GM19468 (cell line): Measurements from ENCODE around the gene NETO1.

Source experiments
- ATAC-seq: cut with Tn5 transposase; IDR thresholded peaks from one replicate; pipeline ENCODE4 v1.9.1; 2021; ENCODE audit warnings: mild to moderate bottlenecking, moderate library complexity, moderate number of reproducible peaks; ENCODE audit not compliant: unreplicated experiment; ENCODE audit errors: extremely low read depth

Gene NETO1, protein sequence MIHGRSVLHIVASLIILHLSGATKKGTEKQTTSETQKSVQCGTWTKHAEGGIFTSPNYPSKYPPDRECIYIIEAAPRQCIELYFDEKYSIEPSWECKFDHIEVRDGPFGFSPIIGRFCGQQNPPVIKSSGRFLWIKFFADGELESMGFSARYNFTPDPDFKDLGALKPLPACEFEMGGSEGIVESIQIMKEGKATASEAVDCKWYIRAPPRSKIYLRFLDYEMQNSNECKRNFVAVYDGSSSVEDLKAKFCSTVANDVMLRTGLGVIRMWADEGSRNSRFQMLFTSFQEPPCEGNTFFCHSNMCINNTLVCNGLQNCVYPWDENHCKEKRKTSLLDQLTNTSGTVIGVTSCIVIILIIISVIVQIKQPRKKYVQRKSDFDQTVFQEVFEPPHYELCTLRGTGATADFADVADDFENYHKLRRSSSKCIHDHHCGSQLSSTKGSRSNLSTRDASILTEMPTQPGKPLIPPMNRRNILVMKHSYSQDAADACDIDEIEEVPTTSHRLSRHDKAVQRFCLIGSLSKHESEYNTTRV

DNA sequence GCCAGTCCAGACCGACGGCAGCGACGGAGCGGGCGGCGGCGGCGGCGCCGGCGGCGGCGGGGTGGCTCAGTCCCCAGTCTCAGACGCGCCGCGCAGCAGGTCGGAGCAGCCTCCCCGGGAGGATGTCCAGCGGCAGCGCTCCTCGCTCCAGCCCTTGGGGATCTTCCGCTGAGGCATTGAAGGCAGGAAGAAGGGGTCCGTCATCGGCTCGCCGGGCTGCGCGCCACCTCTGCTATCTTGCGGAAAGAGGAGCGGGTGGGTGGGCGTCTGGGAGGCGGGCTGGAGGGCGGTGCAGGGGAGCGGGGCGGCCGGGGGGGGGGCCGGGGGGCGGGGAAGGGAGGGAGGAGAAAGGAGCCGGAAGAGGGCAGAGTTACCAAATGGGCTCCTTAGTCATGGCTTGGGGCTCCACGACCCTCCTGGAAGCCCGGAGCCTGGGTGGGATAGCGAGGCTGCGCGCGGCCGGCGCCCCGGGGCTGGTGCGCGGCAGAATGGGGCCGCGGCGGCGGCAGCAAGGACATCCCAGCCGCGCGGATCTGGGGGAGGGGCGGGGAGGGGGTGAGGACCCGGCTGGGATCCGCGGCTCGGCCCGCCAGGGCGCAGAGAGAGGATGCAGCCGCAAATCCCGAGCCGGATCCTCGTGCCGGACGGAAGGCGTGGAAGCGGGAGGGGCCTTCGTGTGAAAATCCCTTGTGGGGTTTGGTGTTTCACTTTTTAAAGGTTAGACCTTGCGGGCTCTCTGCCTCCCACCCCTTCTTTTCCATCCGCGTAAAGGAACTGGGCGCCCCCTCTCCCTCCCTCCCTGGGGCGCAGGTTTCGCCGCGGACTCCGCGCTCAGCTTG, at the start of gene NETO1:
TSS of gene NETO1 (minus strand) at position 242 of the 839 bp plus-strand sequence. CDS start 696 bp downstream, outside the sequence.
- no peak for ATAC-seq

DNA sequence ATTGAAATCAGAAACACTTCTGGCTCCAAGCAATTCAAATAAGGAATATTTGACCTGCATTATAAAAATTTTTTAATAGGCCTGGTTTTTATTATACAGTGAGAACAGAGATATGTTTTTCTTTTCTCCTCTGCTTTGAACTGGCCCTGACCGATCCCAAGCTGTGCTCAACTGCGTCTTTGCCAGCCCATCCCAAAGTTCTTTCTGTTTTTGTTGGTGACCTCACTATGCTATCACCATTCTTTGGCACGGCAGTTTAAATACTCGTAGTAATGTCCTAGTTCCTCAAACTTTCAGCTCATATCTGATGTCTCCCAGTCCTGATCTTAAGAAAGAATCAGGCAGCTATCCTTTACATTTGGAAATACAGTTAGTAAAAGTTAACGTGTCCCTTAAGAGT, 42.3 kb upstream of the NETO1 start:
- ATAC-seq: no peak

DNA sequence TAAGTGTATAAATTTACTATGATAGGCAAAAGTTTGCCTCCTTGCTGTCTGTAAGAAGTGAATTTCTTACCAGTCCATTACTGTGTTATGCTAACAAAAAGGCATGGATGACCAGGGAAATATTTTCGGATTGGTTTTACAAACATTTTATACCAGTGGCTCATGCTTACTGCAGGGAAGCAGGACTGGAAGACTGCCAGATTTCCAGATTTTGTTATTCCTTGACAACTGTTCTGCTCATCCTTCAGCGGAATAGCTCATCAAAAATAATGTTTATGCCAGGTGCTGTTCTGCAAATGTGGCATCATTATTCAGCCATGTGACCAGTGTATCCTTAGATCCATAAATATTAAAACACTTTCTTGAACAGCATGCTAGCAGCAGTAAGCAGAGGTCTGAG, 40.4 kb upstream of the NETO1 start:
- no peak for ATAC-seq

DNA sequence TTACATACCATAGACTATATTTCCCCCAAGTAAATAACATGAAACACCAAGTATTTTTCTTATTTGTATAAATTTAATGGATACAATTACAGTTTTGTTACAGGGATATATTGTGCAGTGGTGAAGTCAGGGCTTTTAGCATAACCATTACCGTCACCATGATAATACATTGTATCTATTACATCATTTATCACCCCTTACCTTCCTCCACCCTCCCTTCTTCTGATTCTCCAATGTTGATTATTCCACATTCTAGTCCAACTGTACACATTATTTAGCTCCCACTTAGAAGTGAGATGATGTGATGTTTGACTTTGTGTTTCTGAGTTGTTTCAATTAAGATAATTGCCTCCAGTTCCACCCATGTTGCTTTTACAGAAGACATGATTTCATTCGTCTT, 35.2 kb upstream of the NETO1 start:
- no peak for ATAC-seq

DNA sequence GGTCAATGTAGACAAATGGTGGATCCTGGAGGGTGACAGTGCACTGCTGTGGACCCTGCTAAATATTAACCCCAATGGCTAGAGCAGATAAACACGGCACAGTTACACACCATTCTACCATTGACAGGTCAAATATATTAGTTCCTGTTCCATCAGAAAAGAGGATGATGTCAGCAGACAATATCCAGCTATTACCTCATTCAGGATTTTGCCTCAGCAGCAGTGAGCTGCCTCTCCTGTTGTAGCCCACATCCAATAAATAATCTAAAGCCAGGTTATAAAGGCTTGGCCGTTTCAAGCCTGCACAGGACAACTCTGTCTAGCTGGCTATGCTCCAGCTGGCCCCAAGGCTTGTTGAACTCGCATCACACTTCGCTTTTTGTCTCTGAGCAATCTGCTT, 31.6 kb upstream of the NETO1 start:
- no peak for ATAC-seq

DNA sequence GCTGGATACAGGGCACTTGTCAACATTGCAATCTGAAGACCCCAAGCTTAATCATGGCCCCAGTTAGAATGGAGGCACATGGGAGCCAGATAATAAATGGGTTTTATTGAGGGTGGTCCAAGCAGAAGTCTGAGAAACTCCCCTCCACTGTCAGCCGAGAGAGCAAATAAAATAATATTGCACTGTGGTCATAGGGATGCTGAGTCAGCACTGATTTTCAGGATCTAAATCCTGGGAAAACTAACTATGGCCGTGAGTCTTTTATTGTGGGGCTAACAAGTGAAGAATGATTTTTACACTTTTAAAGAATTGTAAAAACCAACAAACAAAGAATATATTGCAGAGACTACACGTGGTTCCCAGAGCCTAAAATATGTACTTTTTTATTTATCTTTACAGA, 31.1 kb upstream of the NETO1 start:
- no peak for ATAC-seq

DNA sequence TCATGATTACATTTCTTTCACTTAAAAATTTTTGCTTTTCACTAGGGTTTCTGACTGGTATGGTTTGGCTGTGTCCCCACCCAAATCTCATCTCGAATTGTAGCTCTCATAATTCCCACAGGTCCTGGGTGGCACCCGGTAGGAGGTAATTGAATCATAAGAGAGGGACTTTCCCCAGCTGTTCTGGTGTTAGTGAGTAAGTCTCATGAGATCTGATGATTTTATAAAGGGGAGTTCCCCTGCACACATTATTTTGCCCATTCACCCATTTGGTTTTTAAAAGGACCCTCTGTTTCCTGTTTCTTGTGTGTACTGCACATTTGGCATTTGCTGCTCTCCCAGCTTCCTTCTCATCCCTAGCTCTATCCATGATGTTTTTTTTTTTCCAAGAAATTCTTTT, 27.8 kb upstream of the NETO1 start:
- no peak for ATAC-seq

DNA sequence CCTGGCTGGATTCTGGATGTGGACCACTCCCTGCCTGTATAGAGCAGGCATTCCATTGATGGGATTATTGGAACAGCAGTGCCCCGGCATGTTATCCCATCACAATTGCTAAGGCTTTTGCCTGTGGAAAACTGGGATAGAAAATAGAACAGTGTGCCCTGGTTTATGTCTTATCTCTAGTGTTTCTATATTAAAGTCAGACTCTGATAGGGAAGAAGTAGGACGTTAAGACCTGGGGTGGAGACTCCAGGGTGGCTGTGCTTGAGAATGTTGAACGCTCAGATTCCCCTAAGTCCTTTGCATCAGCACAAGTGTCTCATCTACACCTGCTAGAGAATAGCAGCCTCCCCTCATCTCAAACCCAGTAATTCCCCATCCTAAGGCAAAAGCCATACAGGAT, 10.8 kb upstream of the NETO1 start:
- no peak for ATAC-seq

DNA sequence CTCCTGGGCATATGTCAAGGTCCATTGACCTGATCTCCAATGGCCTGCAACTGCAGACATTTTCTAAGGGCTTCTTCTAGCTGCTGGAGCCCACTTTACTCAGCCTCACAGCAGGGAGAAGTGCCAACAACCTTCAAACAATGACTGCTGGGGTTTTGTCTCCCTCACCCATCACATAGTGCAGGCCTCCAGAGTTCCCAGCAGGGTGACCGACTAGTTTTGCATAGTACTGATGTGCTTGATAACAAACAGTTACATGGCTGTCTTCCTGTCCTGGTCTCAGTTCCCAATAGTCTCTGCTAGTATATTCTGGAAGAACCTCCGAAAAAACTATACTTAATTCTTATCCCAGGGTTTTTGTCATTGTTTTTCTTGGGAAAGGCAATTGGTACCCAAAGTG, 10.4 kb upstream of the NETO1 start:
- ATAC-seq: no peak

DNA sequence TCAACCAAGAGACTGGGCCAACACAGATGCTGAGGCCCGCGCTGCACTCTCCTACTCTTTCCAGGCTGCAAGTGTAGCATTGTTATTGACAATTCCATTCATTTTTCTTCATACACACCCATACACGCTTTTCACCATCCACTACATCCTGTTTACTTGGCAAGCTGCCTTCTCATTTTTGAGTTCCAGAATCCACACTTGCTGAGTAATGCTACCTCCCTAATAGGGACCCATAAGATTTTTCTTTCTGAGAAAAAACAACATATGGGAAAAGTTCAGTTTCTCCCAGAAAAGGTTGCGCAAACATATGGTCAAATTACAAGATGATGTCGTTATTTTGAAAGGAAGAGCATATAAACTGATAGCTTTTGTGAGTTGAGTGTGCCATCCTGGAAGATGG, 3.3 kb upstream of the NETO1 start:
- ATAC-seq: no peak

DNA sequence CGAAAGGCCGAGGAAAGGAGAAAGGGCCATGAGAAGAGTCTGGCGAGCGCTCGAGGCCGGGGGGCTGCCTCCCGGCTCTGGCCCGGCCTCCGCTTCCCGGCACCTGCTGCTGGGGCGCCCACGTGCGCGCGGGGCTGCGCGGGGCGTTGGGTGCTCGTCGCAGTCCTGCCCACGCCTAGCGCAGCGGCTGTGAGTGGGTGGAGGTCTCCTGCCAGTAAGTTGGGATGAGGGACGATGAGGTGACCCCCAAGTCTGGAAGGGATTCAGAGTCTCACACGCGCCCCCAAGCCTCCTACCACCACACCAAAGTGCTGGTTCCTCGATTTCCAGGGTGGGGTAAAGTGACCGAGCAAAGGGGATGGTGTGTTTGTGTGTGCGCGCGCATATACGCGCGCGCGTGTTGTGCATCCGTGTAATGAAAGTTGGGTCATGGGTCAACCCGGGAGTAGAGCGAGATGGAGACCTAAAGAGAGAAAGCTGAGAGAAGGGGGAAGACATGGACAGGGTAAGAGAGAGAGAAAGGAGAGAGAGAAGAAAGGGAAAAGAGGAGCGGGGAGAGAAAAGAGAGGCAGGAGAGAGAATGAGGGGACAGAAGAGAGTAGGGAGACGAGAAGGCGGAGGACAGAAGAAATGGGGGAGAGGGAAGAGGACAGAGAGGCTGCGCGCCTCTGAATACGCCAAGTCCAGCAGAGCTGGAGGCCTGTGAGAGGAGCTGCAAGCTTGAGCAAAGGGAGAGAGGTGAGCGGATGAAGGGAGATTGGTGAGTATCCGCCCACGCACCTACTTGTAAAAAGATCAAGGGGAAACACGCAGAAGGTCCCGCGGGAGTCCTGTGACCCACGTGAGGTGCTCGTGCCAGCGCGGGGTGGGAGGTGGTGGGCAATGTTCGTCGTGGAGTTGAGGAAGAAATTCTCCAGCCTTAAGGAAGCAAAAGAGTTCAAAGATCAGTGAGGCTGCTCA, 1.7 kb upstream of the NETO1 start:
- ATAC-seq: no peak

DNA sequence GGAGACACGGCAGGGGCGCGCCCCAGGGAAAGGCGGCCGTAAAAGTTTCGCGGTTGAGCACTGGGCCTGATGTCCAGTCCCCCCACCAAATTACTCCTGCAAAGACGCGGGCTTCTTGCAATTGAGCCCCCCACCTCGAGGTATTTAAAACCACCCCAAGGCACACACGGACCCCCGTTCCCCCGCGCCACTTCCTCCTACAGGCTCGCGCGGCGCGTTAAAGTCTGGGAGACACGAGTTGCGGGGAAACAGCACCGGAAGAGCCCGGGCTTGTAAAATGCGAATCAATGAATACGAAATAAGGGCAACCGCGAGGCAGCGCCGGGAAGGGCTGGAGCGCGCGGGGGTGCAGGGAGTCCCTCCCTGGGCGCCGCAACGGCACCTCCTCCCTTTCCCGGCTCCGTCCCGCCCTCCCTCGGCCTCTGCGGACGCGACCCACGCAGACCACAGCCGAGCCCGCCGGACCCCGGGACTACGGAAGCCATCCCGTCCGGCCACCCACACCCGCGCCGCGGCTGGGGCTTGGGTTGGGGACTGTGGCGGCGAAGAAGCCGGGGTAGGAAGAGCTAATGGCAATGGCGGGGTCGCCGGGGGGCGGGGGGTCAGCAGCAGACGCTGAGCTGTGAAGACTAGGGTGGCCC, 918 bp upstream of the NETO1 start:
- ATAC-seq: no peak

DNA sequence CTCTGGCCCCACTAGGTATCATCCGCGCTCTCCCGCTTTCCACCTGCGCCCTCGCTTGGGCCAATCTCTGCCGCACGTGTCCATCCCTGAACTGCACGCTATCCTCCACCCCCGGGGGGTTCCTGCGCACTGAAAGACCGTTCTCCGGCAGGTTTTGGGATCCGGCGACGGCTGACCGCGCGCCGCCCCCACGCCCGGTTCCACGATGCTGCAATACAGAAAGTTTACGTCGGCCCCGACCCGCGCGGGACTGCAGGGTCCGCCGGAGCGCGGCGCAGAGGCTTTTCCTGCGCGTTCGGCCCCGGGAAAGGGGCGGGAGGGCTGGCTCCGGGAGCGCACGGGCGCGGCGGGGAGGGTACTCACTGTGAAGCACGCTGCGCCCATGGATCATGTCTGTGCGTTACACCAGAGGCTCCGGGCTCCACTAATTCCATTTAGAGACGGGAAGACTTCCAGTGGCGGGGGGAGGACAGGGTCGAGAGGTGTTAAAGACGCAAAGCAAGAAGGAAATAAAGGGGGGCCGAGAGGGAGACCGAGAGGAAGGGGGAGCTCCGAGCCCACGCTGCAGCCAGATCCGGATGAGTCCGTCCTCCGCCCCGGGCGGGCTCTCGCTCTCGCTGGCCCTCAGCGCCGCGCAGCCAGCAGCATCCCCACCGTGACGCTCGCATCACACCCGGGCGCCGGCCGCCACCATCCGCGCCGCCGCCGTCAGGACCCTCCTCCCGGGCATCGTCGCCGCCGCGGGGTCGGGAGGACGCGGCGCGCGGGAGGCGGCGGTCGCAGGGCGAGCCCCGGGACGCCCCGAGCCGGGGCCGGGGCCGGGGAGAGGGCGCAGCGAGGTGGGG, 664 bp downstream of the NETO1 start:
- ATAC-seq: no peak

DNA sequence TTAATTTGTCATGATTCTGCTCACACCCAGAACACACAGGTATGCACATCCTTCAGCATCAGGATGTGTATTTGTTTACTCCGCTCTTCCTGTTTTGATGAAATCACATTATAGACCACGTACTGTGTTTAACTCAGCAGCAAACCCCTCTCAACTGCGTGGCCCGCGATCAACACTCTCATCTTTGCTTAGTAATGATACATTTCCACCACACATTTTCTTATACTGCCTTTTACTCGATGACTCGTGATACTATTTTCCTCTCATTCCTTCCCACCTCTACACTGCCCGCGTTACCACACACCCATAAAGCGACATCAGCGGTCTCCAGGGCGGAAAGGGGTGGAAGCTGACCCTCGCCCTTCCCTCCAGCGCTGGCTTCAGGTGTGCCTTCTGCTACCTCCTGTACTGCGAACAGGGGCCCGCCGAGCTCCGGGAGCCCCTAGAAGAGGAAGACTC, 1.3 kb downstream of the NETO1 start:
- no peak for ATAC-seq

DNA sequence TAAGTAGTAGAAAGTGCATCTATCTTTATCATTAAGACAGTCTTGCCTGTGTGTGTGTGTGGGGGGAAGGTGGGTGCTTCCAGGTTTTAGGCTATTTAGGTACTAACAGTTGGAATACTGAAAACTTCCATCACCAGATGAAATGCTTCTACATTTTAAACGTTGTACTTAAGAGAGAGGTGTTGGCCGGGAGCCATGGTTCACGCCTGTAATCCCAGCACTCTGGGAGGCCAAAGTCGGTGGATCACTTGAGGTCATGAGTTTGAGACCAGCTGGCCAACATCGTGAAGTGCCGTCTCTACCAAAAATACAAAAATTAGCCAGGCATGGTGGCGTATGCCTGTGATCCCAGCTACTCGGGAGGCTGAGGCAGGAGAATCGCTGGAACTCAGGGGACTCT, 4.0 kb downstream of the NETO1 start:
- no peak for ATAC-seq

DNA sequence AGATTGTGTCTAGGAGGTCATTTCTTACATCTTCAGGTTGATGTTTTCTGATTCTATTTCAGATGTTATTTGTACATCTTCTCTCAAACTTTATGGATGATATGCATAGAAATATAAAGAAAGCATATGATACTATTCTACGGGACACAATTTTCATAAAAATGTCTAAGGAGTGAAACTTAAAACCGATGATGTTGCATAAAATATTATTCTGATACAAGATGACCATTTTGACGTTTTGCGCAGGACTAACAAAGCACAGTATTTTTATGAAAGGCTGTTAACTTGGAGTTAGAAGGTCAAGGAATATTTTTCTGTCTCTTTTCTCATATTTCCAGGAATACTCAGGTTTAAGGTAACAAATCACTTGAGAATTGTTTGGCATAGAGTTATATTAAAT, 8.7 kb downstream of the NETO1 start:
- no peak for ATAC-seq

DNA sequence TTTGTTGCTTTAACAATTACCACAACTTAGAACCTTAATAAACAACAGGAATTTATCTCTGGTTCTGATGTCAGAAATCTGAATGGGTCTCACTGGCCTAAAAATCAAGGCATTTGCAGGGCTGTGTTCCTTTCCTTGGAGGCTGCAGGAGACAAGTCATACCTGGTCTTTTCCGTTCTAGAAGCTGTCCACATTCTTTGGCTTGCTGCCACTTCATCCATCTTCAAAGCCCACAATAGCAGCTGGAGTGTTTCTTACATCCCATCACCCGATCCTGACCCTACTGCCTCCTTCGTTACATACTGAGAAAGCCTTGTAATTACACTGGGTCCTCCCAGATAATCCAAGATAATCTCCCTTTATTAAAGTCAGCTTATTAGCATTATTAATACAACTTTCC, 18.1 kb downstream of the NETO1 start:
- no peak for ATAC-seq

DNA sequence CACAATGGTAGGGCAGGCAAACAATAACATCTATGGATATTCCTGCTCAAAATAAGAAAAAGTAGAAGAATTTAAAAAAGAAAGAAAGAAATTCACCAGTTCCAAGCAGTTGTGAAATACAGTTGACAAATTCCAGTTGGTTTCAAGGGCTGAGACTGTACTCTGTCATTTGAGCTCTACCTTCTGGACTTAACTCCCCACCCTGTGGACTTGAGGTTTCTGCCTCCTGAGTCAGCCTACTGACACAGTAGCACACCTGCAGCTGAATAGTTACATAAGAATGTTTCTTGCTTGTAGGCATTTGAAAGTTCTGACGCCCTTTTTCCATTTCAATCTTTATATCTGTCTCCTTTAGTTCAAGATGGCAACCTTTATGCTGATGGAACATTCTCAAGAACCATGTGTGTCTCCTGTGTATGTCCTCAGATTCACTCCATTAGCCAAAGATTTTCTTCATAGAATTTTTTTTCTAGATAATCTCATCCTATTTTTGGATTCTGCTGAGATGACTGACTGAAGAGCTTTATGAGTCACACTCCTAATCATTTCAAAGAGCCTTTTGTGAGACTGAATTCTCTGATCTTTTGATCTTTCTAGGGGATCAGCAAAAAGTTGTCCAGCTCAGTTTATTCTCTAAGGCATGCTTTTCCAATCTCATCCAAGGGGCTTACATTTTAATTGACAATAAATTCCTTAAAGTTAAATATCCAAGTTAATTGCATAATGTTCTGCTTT, 19.1 kb downstream of the NETO1 start:
- ATAC-seq: no peak
